Measurements from ENCODE around the gene GALNT9.

GRCh38 chr12:132163041-132163910 lies 166.1 kb downstream of the GALNT9 start:
- no peak for TF ChIP-seq CTCF (IDR thresholded peaks at IDR 0.05)
- no peak for TF ChIP-seq POLR2A (IDR thresholded peaks at IDR 0.05)
- no peak for TF ChIP-seq EP300 (IDR thresholded peaks at IDR 0.05)

Measured in tibial nerve (tissue), 4 donors.